ENCODE results near the gene GTF2A2.
"Not testable (repeated sequence)": the region's sequence is repeated elsewhere in the genome, so short reads cannot be mapped to it uniquely, and the experiment has no call there.

DNA sequence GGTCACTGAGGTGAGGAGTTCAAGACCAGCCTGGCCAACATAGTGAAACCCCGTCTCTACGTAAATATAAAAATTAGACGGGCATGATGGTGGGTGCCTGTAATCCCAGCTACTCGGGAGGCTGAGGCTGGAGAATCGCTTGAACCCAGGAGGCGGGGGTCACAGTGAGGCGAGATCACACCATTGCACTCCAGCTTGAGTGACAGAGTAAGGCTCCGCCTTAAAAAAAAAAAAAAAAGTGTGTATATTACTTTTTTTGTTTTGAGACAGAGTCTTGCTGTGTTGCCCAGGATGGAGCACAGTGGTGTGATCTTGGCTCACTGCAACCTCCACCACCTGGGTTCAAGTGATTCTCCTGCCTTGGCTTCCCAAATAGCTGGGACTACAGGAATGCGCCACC lies 11.5 kb downstream of the GTF2A2 start:
- TF ChIP-seq, protein P1, sequence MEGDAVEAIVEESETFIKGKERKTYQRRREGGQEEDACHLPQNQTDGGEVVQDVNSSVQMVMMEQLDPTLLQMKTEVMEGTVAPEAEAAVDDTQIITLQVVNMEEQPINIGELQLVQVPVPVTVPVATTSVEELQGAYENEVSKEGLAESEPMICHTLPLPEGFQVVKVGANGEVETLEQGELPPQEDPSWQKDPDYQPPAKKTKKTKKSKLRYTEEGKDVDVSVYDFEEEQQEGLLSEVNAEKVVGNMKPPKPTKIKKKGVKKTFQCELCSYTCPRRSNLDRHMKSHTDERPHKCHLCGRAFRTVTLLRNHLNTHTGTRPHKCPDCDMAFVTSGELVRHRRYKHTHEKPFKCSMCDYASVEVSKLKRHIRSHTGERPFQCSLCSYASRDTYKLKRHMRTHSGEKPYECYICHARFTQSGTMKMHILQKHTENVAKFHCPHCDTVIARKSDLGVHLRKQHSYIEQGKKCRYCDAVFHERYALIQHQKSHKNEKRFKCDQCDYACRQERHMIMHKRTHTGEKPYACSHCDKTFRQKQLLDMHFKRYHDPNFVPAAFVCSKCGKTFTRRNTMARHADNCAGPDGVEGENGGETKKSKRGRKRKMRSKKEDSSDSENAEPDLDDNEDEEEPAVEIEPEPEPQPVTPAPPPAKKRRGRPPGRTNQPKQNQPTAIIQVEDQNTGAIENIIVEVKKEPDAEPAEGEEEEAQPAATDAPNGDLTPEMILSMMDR (IDR thresholded peaks at IDR 0.05; ENCODE audit: insufficient read depth, low read length, poor library complexity, severe bottlenecking) = not testable (repeated sequence)
- not testable (repeated sequence) for TF ChIP-seq EZH2phosphoT487 (conservative IDR thresholded peaks at IDR 0.05; ENCODE audit: low read length)
